Liver (tissue), 3 donors: ENCODE data around the gene RHOD.

ENCODE experiments used
- FOXA1 ChIP-seq: IDR thresholded peaks from 2 replicates; pipeline ENCODE4 v1.6.1; 2016; ENCODE audit warnings: antibody characterized with exemption
- GABPA ChIP-seq, 2 donors: IDR thresholded peaks in 1 of 2; conservative IDR thresholded peaks in 1 of 2; 2 replicates each; pipeline ENCODE4 v1.6.1; 2016; ENCODE audit warnings: antibody characterized with exemption in 2 of 2, mild to moderate bottlenecking in 1 of 2, moderate library complexity in 1 of 2
- HNF4A ChIP-seq, 2 donors: conservative IDR thresholded peaks; 2 replicates each; pipeline ENCODE4 v1.6.1; 2016; ENCODE audit warnings: antibody characterized with exemption in 2 of 2, mild to moderate bottlenecking in 2 of 2
- HNF4G ChIP-seq: IDR thresholded peaks from 2 replicates; pipeline ENCODE4 v1.6.1; 2016; ENCODE audit warnings: antibody characterized with exemption
- JUND ChIP-seq, 2 donors: IDR thresholded peaks; 2 replicates each; pipeline ENCODE4 v1.6.1; 2016; ENCODE audit warnings: antibody characterized with exemption in 2 of 2
- RAD21 ChIP-seq, 2 donors: IDR thresholded peaks; 2 replicates each; pipeline ENCODE4 v1.6.1; 2016; ENCODE audit warnings: antibody characterized with exemption in 2 of 2, mild to moderate bottlenecking in 2 of 2
- RXRA ChIP-seq, 2 donors: IDR thresholded peaks; 2 replicates each; pipeline ENCODE4 v1.6.1; 2017 to 2018; ENCODE audit warnings: antibody characterized with exemption in 2 of 2, mild to moderate bottlenecking in 1 of 2
- SP1 ChIP-seq: IDR thresholded peaks from 2 replicates; pipeline ENCODE4 v1.6.1; 2018; ENCODE audit warnings: antibody characterized with exemption, mild to moderate bottlenecking
- YY1 ChIP-seq: IDR thresholded peaks from 2 replicates; pipeline ENCODE4 v1.6.1; 2016; ENCODE audit warnings: antibody characterized with exemption, mild to moderate bottlenecking
- TF ChIP-seq, protein P1 (sequence below): fragments of 150-350 bp; IDR thresholded peaks from 2 replicates; pipeline ENCODE4 v1.5.1; 2017; ENCODE audit warnings: improper control_type of control experiment, low read depth, low read length; ENCODE audit not compliant: missing input control
- TF ChIP-seq, protein P2 (sequence below): IDR thresholded peaks from 2 replicates; pipeline ENCODE4 v1.6.1; 2016; ENCODE audit warnings: antibody characterized with exemption
- TF ChIP-seq, protein P3 (sequence below): IDR thresholded peaks from 2 replicates; pipeline ENCODE4 v1.6.1; 2016; ENCODE audit warnings: antibody characterized with exemption, mild to moderate bottlenecking
- TF ChIP-seq, protein P4 (sequence below): IDR thresholded peaks from 2 replicates; pipeline ENCODE4 v1.6.1; 2016; ENCODE audit warnings: antibody characterized with exemption
- TF ChIP-seq, protein P5 (sequence below): IDR thresholded peaks from 2 replicates; pipeline ENCODE4 v1.6.1; 2016; ENCODE audit warnings: antibody characterized with exemption
- donor health status: healthy.
- donor health status: healthy.

DNA sequence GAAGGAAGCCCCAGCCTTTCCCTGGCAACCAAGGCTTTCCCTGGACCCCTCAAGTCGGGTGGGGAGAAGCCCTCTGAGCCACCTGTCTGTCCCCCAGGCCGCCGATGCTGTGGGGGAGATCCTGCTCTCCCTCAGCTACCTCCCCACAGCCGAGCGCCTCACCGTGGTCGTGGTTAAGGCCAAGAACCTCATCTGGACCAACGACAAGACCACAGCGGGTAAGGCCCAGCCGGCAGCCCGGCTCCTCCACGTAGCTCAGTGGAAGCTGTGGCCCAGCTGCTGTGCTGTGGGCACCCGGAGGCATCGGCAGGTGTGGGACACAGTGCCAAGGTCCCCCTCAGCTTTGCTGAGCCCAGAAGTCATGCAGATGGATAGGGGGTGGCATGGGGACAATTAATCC lies 12.2 kb upstream of the RHOD start:
- TF ChIP-seq, protein P1, sequence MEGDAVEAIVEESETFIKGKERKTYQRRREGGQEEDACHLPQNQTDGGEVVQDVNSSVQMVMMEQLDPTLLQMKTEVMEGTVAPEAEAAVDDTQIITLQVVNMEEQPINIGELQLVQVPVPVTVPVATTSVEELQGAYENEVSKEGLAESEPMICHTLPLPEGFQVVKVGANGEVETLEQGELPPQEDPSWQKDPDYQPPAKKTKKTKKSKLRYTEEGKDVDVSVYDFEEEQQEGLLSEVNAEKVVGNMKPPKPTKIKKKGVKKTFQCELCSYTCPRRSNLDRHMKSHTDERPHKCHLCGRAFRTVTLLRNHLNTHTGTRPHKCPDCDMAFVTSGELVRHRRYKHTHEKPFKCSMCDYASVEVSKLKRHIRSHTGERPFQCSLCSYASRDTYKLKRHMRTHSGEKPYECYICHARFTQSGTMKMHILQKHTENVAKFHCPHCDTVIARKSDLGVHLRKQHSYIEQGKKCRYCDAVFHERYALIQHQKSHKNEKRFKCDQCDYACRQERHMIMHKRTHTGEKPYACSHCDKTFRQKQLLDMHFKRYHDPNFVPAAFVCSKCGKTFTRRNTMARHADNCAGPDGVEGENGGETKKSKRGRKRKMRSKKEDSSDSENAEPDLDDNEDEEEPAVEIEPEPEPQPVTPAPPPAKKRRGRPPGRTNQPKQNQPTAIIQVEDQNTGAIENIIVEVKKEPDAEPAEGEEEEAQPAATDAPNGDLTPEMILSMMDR: no peak
- no peak for TF ChIP-seq YY1
- TF ChIP-seq SP1: no peak
- TF ChIP-seq HNF4G: no peak
- TF ChIP-seq, protein P2, sequence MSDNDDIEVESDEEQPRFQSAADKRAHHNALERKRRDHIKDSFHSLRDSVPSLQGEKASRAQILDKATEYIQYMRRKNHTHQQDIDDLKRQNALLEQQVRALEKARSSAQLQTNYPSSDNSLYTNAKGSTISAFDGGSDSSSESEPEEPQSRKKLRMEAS: no peak
- no peak for TF ChIP-seq RAD21 (IDR thresholded peaks at IDR 0.05)
- TF ChIP-seq FOXA1: no peak
- TF ChIP-seq, protein P3, sequence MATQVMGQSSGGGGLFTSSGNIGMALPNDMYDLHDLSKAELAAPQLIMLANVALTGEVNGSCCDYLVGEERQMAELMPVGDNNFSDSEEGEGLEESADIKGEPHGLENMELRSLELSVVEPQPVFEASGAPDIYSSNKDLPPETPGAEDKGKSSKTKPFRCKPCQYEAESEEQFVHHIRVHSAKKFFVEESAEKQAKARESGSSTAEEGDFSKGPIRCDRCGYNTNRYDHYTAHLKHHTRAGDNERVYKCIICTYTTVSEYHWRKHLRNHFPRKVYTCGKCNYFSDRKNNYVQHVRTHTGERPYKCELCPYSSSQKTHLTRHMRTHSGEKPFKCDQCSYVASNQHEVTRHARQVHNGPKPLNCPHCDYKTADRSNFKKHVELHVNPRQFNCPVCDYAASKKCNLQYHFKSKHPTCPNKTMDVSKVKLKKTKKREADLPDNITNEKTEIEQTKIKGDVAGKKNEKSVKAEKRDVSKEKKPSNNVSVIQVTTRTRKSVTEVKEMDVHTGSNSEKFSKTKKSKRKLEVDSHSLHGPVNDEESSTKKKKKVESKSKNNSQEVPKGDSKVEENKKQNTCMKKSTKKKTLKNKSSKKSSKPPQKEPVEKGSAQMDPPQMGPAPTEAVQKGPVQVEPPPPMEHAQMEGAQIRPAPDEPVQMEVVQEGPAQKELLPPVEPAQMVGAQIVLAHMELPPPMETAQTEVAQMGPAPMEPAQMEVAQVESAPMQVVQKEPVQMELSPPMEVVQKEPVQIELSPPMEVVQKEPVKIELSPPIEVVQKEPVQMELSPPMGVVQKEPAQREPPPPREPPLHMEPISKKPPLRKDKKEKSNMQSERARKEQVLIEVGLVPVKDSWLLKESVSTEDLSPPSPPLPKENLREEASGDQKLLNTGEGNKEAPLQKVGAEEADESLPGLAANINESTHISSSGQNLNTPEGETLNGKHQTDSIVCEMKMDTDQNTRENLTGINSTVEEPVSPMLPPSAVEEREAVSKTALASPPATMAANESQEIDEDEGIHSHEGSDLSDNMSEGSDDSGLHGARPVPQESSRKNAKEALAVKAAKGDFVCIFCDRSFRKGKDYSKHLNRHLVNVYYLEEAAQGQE: no peak
- TF ChIP-seq, protein P4, sequence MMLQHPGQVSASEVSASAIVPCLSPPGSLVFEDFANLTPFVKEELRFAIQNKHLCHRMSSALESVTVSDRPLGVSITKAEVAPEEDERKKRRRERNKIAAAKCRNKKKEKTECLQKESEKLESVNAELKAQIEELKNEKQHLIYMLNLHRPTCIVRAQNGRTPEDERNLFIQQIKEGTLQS: no peak
- no peak for TF ChIP-seq GABPA (IDR thresholded peaks at IDR 0.05 in 1 of 2, conservative IDR thresholded peaks at IDR 0.05 in 1 of 2)
- TF ChIP-seq, protein P5, sequence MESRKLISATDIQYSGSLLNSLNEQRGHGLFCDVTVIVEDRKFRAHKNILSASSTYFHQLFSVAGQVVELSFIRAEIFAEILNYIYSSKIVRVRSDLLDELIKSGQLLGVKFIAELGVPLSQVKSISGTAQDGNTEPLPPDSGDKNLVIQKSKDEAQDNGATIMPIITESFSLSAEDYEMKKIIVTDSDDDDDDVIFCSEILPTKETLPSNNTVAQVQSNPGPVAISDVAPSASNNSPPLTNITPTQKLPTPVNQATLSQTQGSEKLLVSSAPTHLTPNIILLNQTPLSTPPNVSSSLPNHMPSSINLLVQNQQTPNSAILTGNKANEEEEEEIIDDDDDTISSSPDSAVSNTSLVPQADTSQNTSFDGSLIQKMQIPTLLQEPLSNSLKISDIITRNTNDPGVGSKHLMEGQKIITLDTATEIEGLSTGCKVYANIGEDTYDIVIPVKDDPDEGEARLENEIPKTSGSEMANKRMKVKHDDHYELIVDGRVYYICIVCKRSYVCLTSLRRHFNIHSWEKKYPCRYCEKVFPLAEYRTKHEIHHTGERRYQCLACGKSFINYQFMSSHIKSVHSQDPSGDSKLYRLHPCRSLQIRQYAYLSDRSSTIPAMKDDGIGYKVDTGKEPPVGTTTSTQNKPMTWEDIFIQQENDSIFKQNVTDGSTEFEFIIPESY: no peak
- TF ChIP-seq RXRA (IDR thresholded peaks at IDR 0.05): no peak
- TF ChIP-seq HNF4A (conservative IDR thresholded peaks at IDR 0.05): no peak
- no peak for TF ChIP-seq JUND (IDR thresholded peaks at IDR 0.05)
